Kidney glomerular epithelial cell (primary cell): Measurements from ENCODE around the gene FAM89A.

Experiments
- DNase-seq: peaks from one replicate; lab custom pipeline; 2025; lab: John Stamatoyannopoulos, UW

Gene FAM89A

DNA sequence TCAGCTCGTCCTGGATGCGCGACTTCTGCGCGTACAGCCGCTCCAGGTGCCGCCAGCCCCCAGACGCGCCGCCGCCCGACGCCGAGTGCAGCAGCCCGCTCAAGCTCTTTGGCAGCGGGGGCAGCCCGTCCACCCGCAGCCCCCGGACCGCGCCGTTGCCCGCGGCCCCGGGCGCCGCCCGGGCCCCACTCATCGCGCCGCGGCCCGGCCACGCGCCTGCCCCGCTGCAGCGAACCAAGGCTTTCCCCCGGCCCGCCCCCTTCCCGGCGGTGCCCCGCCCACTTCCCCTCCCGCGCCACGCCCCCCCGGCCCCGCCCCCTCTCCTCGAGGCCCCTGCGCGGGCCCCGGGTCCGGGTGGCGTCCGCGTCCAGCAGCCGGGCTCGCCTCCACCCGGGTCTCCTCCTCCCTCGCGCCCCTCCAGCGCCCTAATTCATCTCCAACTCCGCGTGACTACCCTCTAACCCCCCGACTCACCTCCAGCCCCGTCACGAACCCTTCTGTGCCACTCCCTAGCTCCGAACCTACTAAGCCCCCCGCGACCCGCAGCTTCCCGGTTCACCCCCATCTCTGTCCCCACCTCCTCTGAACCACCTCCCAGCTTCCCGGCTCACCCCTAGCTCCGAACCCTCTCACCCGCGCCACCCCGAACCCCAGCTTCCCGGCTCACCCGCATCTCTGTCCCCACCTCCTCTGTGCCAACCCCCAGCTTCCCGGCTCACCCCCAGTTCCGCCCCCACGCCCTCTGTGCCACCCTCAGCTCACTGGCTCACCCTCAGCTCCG lies at the start of gene FAM89A:
FAM89A (minus strand) TSS at position 236 of the 781 bp plus-strand sequence; CDS start at position 193, 43 bp downstream.
- no peak for DNase-seq

DNA sequence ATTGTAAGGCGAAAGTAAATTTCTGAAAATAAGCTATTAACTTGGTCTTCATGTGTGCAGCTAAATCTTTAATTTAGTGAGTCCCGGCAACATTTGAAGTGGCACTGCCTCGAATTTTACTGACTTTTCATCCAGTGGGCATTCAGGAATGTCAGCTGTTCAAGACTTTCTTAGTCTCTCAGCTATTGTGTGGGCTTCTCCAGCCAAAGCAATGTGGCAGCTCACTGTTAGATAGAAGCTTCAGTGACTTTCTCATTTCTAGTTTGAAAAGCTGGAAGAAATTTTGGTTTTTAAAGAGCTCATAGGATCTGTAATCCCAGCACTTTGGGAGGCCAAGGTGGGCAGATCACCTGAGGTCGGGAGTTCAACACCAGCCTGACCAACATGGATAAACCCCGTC lies 44.3 kb upstream of the FAM89A start:
- DNase-seq = no peak

DNA sequence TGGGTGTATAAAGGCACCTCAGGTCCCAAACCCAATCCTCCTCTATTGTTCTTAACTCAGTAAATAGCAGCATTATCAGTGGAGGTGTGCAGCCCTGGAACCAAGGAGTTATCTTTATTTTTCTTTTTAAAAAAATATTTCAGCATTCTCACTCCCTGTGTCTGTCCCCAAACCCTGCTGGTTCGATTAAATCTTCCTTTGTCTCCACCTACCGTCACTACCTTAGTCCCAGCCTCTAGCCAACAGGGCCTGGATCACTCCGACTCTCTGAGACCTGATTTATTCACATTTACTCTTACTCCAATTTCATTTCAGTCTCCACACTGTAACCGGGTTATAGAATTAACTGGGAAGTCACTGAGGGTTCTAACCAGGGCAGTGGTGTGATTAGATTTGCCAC lies 39.1 kb upstream of the FAM89A start:
- no peak for DNase-seq

DNA sequence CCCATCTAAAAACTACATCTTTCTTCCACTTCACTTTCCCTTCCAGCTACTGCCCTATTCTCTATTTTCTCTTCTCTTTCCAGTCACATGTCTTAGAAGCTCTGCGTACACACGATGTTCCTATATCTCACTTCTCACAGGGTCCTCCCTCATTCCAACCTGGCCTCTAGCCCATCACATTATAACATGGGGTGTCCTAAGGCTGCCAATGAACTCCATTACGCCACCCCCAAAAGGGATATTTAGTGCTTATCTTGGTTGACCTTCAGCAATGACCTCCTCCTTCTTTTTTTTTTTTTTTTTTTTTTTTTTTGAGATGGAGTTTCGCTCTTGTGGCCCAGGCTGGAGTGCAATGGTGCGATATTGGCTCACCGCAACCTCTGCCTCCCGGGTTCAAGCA lies 38.2 kb upstream of the FAM89A start:
- no peak for DNase-seq

DNA sequence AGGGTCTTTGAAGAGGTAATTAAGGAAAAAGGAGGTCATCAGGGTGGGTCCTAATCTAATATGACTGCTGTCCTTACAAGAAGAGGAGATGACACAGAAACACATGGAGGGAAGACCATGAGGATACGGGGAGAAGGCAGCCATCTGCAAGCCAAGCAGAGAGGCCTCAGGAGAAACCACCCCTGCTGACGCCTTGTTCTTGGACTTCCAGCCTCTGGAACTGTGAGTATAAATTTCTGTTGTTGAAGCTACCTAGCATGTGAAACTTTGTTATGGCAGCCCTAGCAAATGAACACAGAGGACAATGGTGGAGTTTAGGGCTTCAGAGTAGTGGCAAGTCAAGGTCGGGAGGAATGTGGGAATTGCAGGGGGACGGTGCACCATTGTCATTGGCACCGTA lies 36.7 kb upstream of the FAM89A start:
- DNase-seq = no peak

DNA sequence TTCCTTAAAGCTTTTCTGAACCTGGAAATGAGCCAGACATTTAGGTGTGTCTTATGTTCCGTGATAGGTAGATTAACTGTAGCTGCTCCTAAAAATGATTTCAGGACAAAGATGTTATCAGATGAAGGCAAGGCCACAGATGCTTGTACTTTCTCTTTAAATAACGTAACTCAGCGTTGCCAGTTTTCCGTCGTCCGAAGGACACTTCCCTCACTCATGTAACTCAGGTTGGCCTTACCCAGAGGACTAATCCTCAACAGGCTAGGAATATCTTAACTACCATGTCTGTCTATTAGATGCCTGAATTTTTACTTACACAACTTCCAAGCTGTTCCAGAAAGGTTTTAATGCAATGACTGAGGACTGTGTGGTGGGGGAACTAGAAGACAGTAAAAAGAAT lies 35.4 kb upstream of the FAM89A start:
- DNase-seq = no peak

DNA sequence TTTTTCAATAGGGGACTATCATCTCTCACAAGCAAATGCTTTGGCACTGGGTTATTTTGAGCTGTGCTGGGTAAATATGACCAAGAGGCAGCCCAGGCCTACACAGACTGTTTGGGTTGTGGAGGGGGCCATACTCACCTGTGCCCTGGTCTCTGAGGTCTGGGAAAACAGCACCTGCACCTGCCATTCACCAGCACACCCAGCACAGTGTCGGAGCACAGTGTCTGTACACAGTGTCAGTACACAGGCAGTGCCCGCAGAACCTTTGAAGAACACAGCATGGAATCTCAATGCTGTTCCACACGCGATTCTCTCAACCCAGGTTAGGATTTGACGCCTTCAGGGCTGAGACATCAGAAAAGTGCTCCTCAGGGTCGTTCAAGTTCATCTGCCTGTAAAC lies 35.0 kb upstream of the FAM89A start:
- no peak for DNase-seq

DNA sequence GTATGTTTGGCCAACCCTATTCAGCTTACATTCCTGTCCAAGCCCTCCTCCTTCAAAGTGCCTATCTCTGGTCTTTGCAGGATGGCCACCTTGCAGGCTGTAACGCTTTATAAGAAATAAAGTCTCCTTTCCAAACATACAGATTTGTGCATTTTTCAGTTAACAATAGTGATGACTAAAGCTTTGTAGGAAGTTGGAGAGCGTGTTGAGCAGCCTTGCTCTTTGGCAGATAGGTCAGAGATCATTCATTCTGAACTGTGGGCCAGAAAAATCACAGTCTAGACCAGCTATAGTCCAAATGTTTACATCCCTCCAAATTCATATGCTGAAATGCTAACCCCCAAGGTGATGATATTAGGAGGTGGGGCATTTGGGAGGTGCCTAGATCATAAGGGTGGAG lies 34.0 kb upstream of the FAM89A start:
- DNase-seq = no peak

DNA sequence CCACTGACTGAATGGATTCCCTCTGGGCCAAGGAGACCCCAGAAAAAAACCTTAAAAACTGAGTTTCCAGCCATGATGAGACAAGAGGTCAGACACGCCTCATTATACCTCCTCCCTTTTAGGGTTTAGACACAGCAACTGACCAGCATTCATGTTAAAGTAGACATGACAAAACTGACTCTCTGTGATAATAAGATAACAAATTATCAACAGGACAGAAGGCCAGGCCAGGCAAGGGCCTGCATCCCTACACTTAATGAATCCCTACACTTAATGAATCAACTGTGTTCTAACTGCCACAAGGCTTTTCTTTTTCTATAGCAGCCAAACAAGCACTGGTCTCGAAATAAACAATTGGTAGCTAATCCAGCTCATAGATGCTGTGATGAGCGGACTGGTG lies 33.3 kb upstream of the FAM89A start:
- DNase-seq = no peak

DNA sequence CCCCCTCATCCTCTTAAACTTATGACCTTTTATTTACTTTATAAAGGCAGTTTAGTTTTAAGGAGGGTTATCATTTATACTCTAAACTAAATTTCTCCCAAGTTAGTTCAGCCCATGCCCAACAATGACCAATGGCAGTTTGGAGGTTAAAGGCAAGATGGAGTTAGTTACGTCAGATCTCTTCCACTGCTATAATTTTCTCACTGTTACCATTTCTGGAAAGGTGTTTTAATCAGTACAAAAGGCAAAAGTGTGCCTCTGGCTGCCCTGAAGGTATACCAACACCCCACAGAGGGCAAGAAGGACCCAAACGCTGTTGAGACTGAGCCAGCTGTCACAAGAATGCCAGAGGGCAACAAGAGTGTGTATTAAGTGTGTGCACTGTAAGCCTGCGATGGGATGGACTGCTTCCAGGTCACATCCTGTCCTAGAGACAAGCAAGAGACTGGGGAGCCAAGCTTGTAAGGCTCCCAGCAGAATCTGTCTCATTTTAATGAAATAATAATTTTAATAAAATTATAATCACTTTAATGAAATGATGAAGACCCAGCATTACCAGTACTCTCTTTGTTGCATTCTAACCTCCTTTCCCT lies 32.5 kb upstream of the FAM89A start:
- DNase-seq = no peak

DNA sequence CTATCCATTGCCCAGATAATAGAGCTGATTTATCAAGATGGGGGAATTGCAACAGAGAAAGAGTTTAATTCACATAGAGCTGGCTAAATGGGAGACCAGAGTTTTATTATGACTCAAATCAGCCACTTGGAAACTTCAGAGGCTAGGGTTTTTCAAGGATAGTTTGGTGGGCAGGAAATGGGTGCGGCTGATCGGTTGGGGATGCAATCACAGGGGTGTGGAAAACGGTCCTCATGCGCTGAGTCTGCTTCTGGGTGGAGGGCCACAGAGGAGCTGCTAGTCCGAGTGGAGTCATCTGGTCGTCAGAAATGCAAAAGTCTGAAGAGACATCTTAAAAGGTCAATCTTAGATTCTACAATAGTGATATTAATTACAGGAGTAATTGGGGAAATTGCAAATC lies 32.0 kb upstream of the FAM89A start:
- DNase-seq = no peak

DNA sequence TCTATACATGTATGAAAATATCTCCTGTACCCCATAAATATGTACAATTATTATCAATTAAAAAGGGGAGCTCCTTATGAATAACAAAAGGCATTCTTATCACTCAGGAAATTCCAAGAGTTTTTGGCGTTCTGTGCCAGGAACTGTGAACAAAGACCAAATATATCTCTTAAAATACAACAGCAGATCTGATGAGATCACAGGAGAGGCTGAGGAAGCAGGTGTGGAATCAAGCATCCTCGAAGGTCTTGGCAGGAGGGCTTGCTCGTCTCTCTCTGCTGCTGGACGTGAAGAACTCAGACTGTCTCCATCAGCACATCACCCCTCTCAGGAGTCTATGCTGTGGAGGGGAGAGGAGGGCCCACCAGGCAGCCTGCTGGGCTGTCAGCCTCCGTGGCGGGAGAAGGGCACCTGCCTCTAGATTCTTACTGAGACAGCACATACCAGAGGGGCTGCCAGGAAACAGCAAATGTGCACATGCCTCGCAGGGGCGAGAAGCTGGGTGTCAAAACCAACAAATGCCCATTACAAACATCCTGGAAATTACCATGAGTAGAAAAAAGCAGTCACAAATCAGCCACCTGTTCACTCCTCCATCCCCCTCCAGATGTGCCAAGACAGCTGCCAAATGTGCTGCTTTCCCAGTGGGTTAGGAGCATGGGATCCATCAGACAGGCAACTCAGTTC lies 30.8 kb upstream of the FAM89A start:
- DNase-seq = no peak

DNA sequence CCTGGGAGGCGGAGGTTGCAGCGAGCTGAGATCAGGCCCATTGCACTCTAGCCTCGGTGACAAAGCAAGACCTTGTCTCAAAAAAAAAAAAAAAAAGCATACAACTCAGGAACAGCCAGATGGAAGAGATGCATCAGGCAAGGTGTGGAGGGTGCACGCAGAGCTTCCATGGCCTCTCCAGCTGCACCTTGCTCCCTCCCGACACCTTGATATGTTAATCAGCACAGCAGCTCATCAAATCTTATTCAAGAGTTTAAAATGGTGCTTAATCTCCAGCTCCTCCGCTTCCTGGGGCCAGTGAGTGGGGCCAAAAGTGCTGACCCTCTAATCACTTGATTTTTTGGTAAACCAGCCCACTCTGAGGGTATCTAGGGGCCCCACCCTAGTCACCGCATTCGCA lies 29.3 kb upstream of the FAM89A start:
- no peak for DNase-seq

DNA sequence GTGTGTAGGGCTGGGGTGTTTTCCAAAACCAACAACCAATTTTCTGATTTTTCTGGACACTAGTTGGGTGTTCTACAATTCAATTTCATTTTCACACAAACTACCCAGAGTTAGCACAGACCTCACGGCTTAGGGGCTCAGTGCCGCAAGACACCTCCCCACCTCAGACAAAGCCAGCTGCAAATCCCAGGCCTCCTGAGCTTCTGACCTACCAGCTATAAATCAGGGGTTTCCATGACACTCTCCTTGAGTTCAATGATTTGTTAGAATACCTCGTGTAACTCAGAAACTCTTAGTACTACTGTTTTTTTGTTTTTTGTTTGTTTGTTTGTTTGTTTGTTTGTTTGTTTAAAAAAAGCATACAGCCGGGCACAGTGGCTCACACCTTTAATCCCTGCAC lies 28.7 kb upstream of the FAM89A start:
- no peak for DNase-seq

DNA sequence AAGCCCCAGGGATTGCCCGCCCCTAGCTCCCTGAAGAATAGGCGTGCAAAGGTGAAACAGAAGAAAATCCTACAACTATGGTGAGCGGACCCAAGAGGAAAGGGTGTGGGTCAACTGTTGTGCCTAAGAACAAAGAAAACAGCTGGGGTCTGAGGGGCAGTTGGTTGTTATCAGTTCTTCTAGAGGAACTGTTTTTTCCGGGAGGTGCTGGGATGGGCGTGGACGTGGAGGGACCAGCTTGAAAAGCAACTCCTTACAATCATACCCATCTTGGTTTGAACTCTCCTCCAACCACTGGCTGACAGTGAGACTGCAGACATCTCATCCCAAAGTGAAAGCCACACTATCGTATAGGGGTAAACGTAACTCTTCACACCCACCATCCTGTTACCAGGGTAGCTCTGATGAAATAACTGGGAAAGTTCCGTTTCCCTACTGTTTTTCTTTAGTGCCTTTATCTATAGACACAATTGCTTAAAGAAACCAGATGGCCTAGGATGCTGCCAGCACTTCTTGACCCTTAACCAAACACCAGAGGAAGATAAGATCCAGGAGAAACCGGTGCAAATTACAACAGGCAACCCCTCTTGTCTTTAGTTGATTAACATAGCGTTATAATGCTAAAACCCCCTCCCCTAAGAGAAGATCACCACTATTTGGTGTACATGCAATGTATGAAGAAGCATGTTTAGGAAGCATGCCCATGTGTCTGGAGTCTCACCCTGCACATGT lies 25.6 kb upstream of the FAM89A start:
- no peak for DNase-seq

DNA sequence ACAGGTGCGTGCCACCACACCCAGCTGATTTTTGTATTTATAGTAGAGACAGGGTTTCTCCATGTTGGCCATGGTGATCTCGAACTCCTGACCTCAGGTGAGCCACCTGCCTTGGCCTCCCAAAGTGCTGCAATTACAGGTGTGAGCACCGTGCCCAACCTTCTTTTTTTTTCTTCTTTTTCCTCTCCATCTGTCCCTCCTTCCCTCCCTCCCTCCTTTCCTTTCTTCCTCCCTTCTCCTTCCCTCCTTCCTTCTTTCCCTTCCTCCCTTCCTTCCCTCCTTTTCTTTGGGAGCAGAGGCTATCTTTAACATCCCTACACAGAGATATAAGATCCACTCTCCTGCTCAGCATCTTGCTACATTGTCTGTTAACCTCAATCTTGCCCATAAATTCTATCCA lies 24.4 kb upstream of the FAM89A start:
- DNase-seq = no peak

DNA sequence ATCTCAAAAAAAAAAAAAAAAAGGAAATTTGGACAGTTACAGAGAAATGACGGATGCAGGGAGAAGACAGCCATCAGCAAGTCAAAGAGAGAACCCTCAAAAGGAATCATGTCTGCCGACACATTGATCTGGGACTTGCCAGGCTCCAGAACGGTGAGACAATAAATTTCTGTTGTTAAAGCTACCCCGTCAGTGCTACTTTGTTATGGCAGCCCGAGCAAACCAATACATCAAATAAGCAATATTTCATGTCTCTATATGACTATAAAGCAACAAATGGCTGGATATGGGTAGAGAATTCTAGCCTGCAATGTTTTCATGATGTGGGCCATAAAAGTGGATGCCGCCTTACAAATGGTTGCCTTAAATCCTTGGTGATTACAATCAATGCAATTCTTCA lies 23.3 kb upstream of the FAM89A start:
- DNase-seq = no peak

DNA sequence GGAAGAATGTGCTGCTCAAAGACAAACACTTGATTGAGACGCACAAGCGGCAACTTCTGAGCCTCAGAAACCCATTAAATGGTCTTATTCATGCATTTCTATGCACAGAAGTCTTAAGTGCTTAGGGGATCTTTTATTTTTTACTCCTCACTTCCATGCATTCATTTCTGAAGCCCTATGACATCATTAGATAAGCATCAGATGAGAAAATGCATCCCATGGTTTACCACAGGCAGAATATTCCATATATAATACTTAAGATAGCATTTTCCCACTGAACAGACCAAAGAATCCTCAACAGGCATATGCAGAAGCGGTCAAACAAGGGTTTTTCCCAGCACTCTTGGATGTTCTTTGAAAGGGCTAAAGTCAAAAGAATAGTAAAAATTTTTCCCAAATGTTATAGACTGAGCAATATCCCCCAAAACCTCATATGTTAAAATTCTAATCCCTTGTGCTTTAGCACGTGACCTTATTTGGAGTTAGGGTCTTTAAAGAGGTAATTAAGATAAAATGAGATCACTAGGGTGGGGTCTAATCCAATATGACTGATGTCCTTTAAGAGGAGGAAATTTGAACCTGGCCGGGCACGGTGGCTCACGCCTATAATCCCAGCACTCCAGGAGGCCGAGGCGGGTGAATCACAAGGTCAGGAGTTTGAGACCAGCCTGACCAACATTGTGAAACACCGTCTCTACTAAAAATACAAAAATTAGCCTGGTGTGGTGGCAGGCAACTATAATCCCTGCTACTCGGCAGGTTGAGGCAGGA lies 22.6 kb upstream of the FAM89A start:
- DNase-seq = no peak

DNA sequence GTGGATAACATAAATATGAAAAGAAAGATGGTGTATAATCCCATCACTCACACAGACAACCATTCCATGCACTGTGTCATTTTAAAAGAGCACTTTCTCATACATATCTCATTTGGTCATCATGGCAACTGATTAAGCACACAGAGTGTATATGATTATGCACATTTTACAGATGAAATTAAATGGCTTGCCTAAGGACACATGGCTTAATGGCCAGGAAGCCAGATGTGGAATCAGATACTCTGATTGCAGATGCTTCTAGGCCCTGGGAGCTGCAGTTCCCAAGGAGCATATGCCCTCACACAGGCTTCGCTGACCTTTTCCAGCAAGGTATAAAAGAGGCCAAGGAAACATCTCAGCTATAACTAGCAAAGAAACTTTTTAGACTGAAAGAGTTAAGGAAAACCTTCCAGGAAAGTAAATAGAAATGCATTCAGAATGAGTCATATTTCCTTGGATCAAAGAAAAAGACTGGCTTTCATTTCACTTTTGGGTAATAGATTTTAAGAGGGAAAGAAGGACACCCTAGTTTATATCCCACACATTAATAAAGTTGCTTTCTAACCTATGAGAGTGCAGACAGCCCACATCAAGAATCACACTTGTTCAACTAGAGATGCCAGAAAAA lies 19.6 kb upstream of the FAM89A start:
- peak; percentile 13 for DNase-seq

DNA sequence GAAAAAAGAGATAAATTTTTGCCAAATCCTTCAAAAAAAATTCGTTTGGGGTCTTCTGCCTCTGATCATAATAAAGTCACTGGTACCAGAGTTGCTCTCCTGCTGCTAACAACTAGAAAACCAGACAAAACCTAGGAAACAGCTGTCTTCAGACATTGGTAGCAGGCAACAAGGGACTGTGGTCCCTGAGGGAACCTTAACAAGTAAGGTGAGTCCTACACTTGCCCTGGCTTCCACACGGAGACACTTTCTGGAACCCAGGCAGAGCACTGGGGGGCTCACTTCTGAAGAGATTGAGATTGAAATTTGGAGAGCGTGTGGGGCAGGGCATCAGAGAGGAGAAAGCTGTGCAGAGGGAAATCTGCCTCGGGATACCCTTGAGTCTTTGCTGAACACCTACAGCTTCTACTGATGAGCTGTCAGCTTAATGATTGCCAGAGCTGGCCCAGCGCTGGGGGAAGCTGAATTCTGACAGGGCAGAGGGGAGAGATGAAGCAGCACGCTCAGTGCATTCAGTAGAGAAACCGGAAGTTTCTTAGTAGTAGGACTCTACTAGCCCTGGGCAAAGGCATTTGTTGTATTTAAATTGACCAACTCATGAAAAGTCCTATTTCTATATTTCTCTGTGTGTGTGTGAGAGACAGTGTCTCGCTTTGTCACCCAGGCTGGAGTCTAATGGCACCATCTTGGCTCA lies 18.5 kb upstream of the FAM89A start:
- DNase-seq = peak; percentile 86

DNA sequence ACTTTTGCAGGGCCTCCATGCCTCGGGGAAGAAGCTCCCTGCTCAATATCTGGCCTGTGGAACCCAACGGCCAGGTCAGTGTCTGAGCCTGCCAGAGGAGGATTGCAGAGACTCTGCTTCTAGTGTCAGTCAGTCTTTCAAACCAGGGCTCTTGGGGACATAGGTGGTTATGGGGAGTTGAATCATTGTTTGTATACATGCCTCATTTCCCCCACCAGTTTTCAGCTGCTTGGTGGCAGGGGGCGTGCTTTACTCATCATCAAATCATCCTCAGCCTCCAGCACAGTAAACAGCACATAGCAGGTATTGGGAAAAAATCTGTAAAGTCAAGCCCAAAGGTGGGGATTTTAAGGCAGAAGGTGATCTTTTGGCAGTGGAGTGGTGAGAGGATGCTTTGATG lies 17.4 kb upstream of the FAM89A start:
- DNase-seq = no peak
